Measurements from ENCODE around the gene SUN2.

- TF ChIP-seq CTCF (conservative IDR thresholded peaks at IDR 0.05; ENCODE audit: low read depth, low read length) = no peak
- no peak for TF ChIP-seq EZH2 (IDR thresholded peaks at IDR 0.05; ENCODE audit: borderline replicate concordance, low read depth, low read length, poor library complexity, severe bottlenecking)
Measured at GRCh38 chr22:38742176-38742942, 13.4 kb downstream of the SUN2 start.
